Hippocampal formation (tissue), 2 donors: ENCODE measurements around the gene VTCN1.
A peak's percentile ranks its signal among the peaks of the same experiment; 100 is the strongest.
"Not testable (repeated sequence)": the region's sequence is repeated elsewhere in the genome, so short reads cannot be mapped to it uniquely, and the experiment has no call there.

Experiments used
- DNase-seq, 2 donors: peaks; one replicate each; lab custom pipeline; 2025; lab: John Stamatoyannopoulos, UW

VTCN1 gene

GRCh38 chr1:117210831-117211261 is at the start of gene VTCN1:
Gene VTCN1 (minus strand): TSS chr1:117210927. CDS start chr1:117210855, 72 bp downstream.
- no peak for DNase-seq

GRCh38 chr1:117258791-117259190 is 48.1 kb upstream of the VTCN1 start:
- DNase-seq = no peak

GRCh38 chr1:117258075-117258474 is 47.3 kb upstream of the VTCN1 start:
- not testable (repeated sequence) for DNase-seq

- no peak for DNase-seq
Measured at GRCh38 chr1:117257291-117257690, 46.6 kb upstream of the VTCN1 start.

GRCh38 chr1:117250061-117250606 is 39.4 kb upstream of the VTCN1 start:
- no peak for DNase-seq

GRCh38 chr1:117244971-117245370 is 34.2 kb upstream of the VTCN1 start:
- DNase-seq = no peak

- no peak for DNase-seq
Measured at GRCh38 chr1:117244306-117244705, 33.6 kb upstream of the VTCN1 start.

GRCh38 chr1:117241512-117241911 is 30.8 kb upstream of the VTCN1 start:
- no peak for DNase-seq

GRCh38 chr1:117240547-117240946 is 29.8 kb upstream of the VTCN1 start:
- DNase-seq = no peak

- no peak for DNase-seq
Measured at GRCh38 chr1:117239467-117239866, 28.7 kb upstream of the VTCN1 start.

- no peak for DNase-seq
Measured at GRCh38 chr1:117237726-117238381, 27.1 kb upstream of the VTCN1 start.

GRCh38 chr1:117235863-117236465 is 25.2 kb upstream of the VTCN1 start:
- DNase-seq = no peak

GRCh38 chr1:117232531-117232930 is 21.8 kb upstream of the VTCN1 start:
- no peak for DNase-seq

- DNase-seq = no peak
Measured at GRCh38 chr1:117231748-117232373, 21.1 kb upstream of the VTCN1 start.

- DNase-seq = no peak
Measured at GRCh38 chr1:117231312-117231711, 20.6 kb upstream of the VTCN1 start.

GRCh38 chr1:117229217-117229616 is 18.5 kb upstream of the VTCN1 start:
- no peak for DNase-seq

- no peak for DNase-seq
Measured at GRCh38 chr1:117225931-117226330, 15.2 kb upstream of the VTCN1 start.

GRCh38 chr1:117216718-117217117 is 6.0 kb upstream of the VTCN1 start:
- DNase-seq = no peak

GRCh38 chr1:117215733-117216462 is 5.2 kb upstream of the VTCN1 start:
- DNase-seq = peak in 1 of 2 donors; percentile 9

GRCh38 chr1:117215019-117215418 is 4.3 kb upstream of the VTCN1 start:
- no peak for DNase-seq

- DNase-seq = no peak
Measured at GRCh38 chr1:117213046-117213445, 2.3 kb upstream of the VTCN1 start.

- no peak for DNase-seq
Measured at GRCh38 chr1:117210386-117210785, 341 bp downstream of the VTCN1 start.
